Osteoblast (primary cell): Measurements from ENCODE around the gene BMP10. TPM values are rescaled to one million over a fixed set of nuclear protein-coding genes. Genes with fewer than 3 reads are reported as not detected.

Experiments used
- DNase-seq: peaks from one replicate; pipeline ENCODE4 v3.0.0; 2011; ENCODE audit warnings: low spot score, mixed read lengths; ENCODE audit not compliant: insufficient read length; ENCODE audit errors: missing footprints
- H2AFZ ChIP-seq: 2 replicates; pipeline ENCODE4 v1.6.0; 2011; ENCODE audit warnings: mild to moderate bottlenecking, low read length
- H3K27ac ChIP-seq: 2 replicates; pipeline ENCODE4 v1.5.1; 2011; ENCODE audit warnings: mild to moderate bottlenecking, low read depth, low read length, moderate library complexity
- H3K27me3 ChIP-seq: 2 replicates; pipeline ENCODE4 v1.6.0; 2012; ENCODE audit warnings: mild to moderate bottlenecking, control low read depth, inconsistent platforms, low read length, moderate library complexity; ENCODE audit not compliant: insufficient read depth
- H3K36me3 ChIP-seq: 2 replicates; pipeline ENCODE4 v1.5.1; 2011; ENCODE audit warnings: mild to moderate bottlenecking, low read length, control low read depth, moderate library complexity; ENCODE audit not compliant: insufficient read depth
- H3K4me1 ChIP-seq: 2 replicates; pipeline ENCODE4 v1.5.1; 2011; ENCODE audit warnings: mild to moderate bottlenecking, low read length, control low read depth, moderate library complexity; ENCODE audit not compliant: insufficient read depth
- H3K4me2 ChIP-seq: 2 replicates; pipeline ENCODE4 v1.6.0; 2011; ENCODE audit warnings: mild to moderate bottlenecking, low read length; ENCODE audit not compliant: insufficient read depth
- H3K4me3 ChIP-seq: fragments of 200-600 bp; sonication (generic); 3 replicates; pipeline ENCODE4 v1.5.1; 2012; ENCODE audit warnings: mild to moderate bottlenecking, low read length, inconsistent platforms; ENCODE audit not compliant: insufficient read depth
- H3K79me2 ChIP-seq: 2 replicates; pipeline ENCODE4 v1.6.0; 2012; ENCODE audit warnings: mild to moderate bottlenecking, low read length, control low read depth, inconsistent platforms; ENCODE audit not compliant: insufficient read depth
- H3K9me3 ChIP-seq: 2 replicates; pipeline ENCODE4 v1.5.1; 2011; ENCODE audit warnings: low read depth, low read length, control low read depth
- H4K20me1 ChIP-seq: 2 replicates; pipeline ENCODE4 v1.6.0; 2012; ENCODE audit warnings: mild to moderate bottlenecking, low read length, control low read depth; ENCODE audit not compliant: insufficient read depth
- CTCF ChIP-seq: IDR thresholded peaks from 2 replicates; pipeline ENCODE4 v1.5.1; 2011; ENCODE audit warnings: mild to moderate bottlenecking, low read depth, low read length, moderate library complexity; ENCODE audit errors: extremely low read depth
- total RNA-seq: library from RNA; depleted of rRNA; stranded (reverse); fragments of >200 nt; gene quantifications from 2 replicates; pipeline ENCODE4 v1.2.3, GENCODE V29; 2012

BMP10 gene
- total RNA-seq, 1 donor, result not detected

- no peak for DNase-seq
- no peaks in the 10 kb centered on the region for H3K79me2 ChIP-seq
- no peak overlapping the region for H3K27ac ChIP-seq
- H3K4me3 ChIP-seq, result no peak overlapping the region
- H3K4me1 ChIP-seq, result no peaks in the 10 kb centered on the region
- H3K9me3 ChIP-seq, result no peaks in the 10 kb centered on the region
- no peak for TF ChIP-seq CTCF
- peaks cover 11% of the 10 kb centered on the region for H3K27me3 ChIP-seq
- no peak overlapping the region for H2AFZ ChIP-seq
- no peaks in the 10 kb centered on the region for H4K20me1 ChIP-seq
- no peaks in the 10 kb centered on the region for H3K36me3 ChIP-seq
- no peak overlapping the region for H3K4me2 ChIP-seq
Measured at GRCh38 chr2:68885074-68885810, 14.0 kb upstream of the BMP10 start.

- no peak for DNase-seq
- H4K20me1 ChIP-seq, result no peaks in the 10 kb centered on the region
- peaks cover 18% of the 10 kb centered on the region for H3K27me3 ChIP-seq
- peaks cover 4% of the 10 kb centered on the region for H3K4me1 ChIP-seq
- H3K4me3 ChIP-seq, result no peak overlapping the region
- H2AFZ ChIP-seq, result no peak overlapping the region
- no peak overlapping the region for H3K4me2 ChIP-seq
- H3K27ac ChIP-seq, result no peak overlapping the region
- no peaks in the 10 kb centered on the region for H3K79me2 ChIP-seq
- no peaks in the 10 kb centered on the region for H3K36me3 ChIP-seq
- H3K9me3 ChIP-seq, result no peaks in the 10 kb centered on the region
- no peak for TF ChIP-seq CTCF
Measured at GRCh38 chr2:68880213-68880612, 9.0 kb upstream of the BMP10 start.

DNA sequence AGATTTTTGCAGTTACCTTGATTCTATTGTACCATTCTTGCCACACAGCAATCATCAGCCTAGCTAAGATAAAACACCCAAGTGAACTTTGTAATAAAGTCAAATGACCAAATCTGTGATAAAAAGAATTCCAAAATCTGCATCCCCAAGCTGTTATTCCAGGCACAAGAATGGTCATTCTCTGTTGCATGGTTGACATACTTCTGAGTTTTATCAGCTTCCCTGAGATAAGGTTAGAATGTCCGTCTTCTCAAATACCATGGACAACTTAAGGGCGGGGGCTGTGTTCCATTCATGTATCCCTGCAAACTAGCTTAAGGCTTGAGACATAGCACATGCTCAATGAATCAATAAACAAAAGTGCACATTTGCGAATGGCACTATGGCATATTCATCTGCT, 8.1 kb upstream of the BMP10 start:
- peak overlapping the region; percentile 7 for H3K4me2 ChIP-seq
- no peak for DNase-seq
- H3K27me3 ChIP-seq, result peaks cover 18% of the 10 kb centered on the region

More for the DNA sequence above, 8.1 kb upstream of the BMP10 start:
- Histone ChIP-seq H3K27ac (no peak overlapping the region), H3K4me3 (no peak overlapping the region), H3K9me3 (no peaks in the 10 kb centered on the region), H3K4me1 (peaks cover 4% of the 10 kb centered on the region), H3K36me3 (no peaks in the 10 kb centered on the region), H2AFZ (no peak overlapping the region), H3K79me2 (no peaks in the 10 kb centered on the region), H4K20me1 (no peaks in the 10 kb centered on the region)
- no peak for TF ChIP-seq CTCF
